LHCN-M2 (cell line): ENCODE measurements around the gene DLL3. TPM values are rescaled to one million over a fixed set of nuclear protein-coding genes. Genes with fewer than 3 reads are reported as not detected.

Experiments
- DNase-seq: peaks from one replicate; pipeline ENCODE4 v3.0.0-alpha.2; 2012; ENCODE audit warnings: low read depth
- total RNA-seq: library from RNA; depleted of rRNA; stranded (reverse); fragments of >200 nt; gene quantifications from 2 replicates; pipeline ENCODE4 v1.2.3, GENCODE V29; 2014

DLL3 gene
- total RNA-seq, 1 experiment from 2014 or later: 2.6 TPM

DNA sequence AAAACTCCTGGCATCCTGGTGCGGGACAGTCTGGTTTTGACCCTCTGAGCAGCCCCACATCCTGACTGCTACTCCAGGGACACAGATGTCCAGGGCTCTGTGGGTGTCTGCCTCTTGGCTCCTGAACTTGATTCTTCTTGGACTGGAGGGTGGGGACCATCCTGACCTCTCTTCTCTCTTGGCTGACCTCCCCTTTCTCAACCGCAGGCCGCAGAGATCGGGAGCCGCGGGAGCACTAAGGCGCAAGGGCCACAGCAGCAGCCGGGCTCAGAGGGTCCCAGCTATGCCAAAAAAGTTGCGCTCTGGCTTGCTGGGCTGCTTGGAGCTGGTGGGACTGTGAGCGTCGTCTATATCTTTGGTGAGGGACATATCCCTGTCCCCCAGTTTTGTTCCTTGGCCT lies 17.1 kb upstream of the DLL3 start:
- DNase-seq: no peak

DNA sequence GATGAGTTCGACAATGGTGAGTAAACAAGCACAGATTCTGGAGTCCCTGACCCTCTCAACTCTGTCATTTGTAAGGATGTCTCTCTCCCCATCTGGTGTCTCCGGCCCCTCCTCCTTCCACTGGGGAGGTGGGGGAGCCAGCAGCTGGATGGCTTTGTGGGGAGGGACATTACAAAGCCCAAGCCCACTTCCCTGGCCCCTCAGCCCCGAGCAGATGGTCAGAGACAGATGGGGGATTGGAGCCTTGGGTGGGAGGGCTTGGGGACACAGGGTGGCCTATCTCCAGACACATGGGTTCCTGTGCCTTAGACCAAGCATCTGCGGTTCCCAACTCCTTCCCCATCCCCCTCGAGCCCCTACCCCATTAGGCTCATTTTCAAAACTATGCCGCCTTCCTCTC lies 15.6 kb upstream of the DLL3 start:
- no peak for DNase-seq

DNA sequence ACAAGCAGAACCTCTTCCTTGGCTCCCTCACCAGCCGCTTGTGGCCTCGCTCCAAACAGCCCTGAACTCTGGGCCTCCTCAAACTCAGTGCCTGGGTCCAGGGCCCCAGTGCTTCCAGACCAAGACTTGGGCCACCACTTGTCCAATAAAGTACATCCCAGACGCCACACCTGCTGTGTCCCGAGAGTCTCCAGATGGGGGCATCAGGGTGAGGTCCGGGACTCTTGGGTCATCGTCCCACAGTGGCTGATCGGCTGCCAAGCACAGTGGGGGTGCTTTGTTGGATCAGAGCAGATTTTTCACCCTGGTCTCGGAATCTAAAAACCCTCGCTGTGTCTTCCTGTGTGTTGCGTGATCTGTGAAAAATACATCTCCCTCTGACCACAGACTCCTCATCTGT lies 9.0 kb upstream of the DLL3 start:
- no peak for DNase-seq

DNA sequence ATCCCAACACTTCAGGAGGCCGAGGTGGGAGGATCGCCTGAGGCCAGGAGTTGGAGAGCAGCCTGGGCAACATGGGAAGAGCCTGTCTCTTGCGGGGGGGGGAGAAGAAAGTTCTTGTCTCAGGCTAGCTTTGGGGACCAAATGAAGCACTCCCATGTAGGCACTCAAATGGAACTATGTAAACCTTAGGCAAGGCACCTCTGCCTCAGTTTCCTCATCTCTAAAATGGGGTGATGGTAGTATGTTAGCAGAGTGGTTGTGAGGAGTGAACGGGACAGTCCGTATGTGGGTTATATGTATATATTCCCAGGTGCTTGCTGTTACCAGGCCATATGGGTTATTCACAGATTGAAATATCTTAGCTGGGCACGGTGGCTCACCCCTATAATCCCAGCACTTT lies 6.5 kb upstream of the DLL3 start:
- DNase-seq: no peak

DNA sequence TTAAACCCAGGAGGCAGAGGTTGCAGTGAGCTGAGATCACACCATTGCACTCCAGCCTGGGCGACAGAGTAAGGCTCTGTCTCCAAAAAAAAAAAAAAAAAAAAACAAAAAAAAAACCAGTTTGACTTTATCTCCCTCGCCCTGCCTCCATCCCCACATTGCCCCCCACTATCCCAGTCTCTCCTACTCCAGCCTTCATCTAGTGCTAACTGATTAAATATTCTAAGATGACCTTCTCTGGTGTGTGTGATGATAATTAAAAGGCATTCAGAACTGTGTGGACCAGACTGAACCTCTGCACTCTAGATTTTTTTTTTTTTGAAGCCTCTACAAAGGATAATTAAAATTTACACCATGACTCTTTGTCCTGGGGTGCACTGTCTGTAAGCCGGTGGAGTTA lies 6.0 kb upstream of the DLL3 start:
- no peak for DNase-seq

DNA sequence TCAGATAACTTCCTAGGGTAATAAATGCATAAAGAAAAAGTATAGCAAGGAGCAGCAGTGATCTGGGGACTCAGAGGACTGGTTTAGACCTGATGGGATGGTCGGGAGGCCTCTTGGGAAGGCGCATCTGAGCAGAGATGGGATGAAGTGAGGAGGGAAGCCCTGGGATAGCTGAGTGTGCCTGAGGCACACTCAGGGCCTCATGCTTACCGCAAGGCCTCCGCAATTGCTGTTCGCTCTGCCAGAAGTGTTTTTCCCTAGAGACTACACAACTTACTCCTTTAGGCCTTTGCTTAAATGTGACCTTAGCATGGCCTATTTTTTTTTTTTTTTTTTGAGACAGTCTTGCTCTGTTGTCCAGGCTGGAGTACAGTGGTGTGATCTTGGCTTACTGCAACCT lies 4.1 kb upstream of the DLL3 start:
- no peak for DNase-seq

DNA sequence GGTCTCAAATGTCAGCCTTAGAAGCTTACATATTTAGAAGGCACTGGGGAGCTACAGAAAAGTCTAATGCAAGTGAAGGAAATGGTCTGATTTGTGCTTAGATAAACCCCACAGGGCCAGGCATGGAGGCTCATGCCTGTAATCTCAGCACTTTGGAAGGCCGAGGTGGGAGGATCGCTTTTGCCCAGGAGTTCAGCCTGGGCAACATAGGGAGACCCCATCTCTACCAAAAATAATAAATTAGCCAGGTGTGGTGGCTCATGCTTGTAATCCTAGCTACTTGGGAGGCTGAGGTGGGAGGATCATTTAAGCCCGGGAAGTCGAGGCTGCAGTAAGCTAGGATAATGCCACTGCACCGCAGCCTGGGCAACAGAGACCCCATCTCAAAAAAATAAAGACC lies 2.7 kb upstream of the DLL3 start:
- DNase-seq: no peak

DNA sequence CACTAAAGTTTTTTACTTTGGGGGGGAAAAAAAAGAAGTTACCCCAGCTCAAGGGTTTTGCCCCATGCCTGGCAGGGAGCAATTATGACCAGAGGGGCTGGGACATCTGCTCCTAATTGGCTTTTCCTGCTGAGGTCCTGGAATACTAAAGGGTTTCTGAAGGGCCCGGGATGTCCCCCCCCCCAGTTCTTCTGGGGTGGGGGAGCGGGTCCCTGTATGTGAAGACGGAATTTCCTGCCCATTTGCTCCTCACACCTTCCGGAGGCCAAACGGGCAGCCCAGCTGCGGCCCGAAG lies 1.1 kb upstream of the DLL3 start:
- DNase-seq: no peak

DNA sequence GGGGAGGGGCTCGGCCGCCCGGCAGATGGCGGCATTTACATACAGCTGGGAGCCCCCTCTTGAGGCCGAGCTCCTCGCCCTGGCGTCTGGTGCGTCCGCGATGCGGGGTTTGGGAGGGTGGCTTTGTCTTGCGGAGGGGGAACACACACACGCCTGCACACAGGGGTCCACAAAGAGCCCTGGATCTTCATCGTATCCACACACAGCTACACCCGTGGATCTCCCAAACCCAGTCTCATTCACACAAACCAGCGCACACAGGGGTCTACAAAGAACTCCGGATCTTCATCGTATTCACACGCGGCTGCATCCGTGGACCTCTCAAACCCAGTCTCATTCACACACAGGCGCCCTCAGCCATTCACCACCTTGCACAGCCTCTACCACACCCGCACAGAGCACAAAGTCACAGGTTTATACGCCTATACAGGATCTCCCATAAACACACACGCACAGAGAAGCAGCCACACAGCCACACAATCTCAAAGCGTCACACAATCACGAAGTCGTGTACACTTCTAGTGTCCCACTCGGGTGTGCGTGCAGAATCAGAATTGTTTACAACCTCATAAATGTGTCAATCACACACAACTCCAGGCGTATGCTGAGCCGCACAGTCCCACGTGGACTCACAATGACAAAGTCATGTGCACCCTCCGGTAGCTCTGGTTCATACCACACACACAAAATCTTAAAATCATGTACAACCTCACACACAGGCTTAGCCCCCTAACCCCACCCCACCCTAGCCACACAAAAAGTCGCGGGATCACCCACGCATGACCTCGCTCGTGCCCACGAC lies 550 bp upstream of the DLL3 start:
- peak; percentile 18 for DNase-seq

DNA sequence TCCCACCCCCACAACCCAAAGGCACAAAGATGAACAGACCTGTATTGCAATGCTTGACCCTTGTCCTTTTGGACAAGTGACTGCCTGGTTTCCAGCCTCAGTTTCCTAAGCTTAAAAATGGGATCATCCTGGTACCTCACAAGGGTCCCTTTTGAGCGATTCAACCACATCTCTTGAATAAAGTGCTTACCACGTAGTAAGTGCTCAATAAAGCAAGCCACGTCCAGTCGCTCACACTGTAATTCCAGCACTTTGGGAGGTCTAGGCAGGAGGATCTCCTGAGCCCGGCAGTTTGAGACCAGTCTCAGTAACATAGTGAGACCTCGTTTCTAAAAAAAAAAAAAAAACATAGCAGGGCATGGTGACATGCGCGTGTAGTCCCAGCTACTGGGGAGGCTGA lies 1.2 kb downstream of the DLL3 start:
- DNase-seq: no peak

DNA sequence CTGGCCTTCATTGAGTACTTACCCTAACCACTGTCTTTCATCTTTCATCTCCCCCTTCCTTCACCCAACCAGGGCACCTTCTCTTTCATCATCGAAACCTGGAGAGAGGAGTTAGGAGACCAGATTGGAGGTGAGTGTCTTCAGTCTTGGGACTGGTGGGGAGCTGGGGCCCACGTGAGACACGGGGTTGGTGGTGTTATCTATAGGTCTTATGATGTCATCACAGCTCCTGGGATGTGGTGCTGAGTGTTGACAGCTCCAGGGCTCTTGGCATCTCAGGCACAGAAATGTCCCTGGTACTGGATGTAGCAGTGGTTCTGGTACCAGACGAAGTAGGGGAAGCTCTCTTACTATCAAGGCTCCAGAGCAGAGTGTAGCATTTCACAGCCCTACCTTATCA lies 1.8 kb downstream of the DLL3 start:
- DNase-seq: no peak

DNA sequence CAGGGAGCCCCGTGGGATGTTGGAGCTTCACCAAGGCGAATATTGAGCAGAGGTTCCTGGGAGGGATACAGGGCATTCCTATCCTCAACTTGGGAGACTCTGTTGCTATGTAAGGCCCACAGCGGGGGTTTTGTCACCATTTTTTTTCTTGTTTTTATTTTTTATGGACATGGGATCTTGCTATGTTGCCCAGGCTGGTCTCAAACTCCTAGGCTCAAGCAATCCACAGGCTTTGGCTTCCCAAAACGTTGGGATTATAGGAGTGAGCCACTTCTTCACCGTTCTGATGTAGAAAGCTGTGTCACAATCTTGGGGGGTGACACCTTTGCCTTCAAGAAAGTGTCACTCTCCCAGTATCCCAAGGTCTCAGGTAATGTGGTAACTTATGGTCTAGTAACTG lies 2.6 kb downstream of the DLL3 start:
- DNase-seq: no peak

DNA sequence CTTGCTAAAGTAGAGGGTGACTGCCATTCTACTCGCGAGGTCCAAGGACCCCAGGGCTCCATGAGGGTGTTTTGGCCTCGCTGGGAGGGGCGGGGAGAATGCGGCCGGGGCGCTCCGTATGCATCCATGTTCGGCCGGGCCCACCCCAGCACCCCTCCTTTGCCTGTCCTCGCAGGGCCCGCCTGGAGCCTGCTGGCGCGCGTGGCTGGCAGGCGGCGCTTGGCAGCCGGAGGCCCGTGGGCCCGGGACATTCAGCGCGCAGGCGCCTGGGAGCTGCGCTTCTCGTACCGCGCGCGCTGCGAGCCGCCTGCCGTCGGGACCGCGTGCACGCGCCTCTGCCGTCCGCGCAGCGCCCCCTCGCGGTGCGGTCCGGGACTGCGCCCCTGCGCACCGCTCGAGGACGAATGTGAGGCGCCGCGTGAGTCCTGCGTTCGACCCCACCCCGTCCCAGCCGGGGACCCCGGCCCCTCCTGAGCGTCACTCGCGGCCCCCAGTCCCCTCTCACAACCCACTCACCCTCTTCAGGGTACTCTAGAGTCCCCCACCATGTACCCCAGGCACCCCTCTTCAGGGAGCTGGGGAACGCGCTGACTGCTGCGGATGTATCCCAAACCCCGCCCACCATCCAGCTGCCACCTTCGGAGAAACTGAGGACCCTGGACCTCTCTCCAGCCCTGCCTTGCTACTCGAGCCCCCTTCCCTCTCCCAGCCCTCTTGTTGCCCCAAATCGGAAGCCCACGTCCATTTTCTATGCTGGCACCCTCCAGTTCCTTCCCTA lies 4.1 kb downstream of the DLL3 start:
- DNase-seq: peak; percentile 49

DNA sequence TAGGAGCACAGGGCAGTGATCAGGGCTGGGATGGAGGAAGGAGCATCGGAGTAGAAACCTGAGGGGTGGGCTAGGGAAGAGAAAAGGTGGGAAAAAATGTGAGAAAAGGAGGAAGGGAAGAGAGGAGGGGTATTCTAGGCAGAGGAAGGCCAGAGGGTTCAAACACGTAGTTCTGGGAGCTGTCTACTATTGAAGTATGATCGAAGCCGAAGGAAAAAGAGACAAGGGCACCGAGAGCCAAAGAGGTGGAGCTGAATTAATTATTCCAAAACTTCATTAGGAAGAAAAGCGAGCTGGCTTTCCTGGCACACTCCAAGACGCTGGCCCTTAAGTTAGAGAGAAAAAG lies 7.8 kb downstream of the DLL3 start:
- DNase-seq: no peak

DNA sequence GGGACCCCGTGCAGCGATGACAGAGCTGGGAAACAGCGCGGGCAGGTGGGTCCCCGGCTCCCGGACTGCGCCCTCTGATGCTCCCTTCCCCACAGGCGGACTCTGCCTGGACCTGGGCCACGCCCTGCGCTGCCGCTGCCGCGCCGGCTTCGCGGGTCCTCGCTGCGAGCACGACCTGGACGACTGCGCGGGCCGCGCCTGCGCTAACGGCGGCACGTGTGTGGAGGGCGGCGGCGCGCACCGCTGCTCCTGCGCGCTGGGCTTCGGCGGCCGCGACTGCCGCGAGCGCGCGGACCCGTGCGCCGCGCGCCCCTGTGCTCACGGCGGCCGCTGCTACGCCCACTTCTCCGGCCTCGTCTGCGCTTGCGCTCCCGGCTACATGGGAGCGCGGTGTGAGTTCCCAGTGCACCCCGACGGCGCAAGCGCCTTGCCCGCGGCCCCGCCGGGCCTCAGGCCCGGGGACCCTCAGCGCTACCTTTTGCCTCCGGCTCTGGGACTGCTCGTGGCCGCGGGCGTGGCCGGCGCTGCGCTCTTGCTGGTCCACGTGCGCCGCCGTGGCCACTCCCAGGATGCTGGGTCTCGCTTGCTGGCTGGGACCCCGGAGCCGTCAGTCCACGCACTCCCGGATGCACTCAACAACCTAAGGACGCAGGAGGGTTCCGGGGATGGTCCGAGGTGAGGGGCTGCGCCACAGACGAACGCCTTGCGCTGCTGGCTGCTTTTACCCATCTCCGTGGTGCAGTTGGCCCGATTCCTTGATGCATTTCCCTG lies 8.4 kb downstream of the DLL3 start:
- DNase-seq: peak; percentile 55

DNA sequence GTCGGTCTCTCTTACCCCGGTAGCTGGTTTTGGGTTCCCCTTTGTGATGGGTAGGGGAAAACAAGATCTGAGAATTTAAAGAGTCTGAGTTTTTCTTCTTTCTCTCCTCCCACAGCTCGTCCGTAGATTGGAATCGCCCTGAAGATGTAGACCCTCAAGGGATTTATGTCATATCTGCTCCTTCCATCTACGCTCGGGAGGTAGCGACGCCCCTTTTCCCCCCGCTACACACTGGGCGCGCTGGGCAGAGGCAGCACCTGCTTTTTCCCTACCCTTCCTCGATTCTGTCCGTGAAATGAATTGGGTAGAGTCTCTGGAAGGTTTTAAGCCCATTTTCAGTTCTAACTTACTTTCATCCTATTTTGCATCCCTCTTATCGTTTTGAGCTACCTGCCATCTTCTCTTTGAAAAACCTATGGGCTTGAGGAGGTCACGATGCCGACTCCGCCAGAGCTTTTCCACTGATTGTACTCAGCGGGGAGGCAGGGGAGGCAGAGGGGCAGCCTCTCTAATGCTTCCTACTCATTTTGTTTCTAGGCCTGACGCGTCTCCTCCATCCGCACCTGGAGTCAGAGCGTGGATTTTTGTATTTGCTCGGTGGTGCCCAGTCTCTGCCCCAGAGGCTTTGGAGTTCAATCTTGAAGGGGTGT lies 9.1 kb downstream of the DLL3 start:
- DNase-seq: no peak

DNA sequence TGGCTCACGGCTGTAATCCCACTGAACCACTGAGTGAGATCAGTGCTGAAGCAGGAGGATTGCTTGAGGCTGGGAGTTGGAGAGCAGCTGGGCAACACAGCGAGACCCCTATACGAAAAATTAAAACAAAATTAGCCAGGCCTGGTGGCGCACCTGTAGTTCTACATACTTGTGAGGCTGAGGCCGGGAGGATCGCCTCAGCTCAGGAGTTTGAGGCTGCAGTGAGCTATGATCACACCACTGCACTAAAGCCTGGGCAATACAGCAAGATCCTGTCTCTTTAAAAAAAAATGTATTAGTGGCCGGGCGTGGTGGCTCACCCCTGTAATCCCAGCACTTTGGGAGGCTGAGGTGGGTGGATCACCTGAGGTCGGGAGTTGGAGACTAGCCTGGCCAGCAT lies 9.9 kb downstream of the DLL3 start:
- no peak for DNase-seq

DNA sequence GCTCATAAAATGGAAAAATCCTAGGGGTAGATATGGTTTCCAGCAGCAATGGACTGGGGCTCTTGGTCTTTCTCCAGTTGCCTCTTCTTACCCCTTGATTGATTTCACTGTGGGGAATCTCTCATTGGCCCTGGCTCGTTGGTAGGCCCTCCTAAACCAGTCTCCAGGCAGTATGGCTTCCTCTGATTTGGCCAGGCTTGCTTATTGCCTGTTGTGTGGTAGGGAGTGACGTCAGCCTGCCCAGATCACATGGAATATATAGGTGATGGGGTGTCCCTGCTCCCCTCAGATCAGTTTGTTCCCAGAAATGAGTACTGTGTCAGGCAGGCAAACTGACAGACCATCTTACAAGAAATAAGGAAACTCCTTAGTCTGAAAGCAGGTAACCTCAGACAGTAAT lies 10.5 kb downstream of the DLL3 start:
- no peak for DNase-seq

DNA sequence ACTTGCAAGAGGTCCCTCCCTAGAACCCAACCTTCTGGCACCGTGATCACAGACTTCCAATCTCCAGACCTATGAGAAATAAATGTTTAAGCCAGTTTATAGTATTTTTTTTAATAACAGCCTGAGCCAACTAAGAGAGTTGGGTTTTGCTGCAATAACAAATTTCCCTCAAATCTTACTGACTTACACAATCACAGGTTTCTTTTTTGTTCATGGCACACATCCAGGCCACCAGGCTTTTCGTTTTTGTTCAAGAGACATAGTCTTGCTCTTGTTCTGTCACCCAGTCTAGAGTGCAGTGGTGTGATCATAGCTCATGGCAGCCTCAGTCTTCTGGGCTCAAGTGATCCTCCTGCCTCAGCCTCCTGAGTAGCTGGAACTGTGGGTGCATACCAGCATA lies 14.2 kb downstream of the DLL3 start:
- DNase-seq: no peak

DNA sequence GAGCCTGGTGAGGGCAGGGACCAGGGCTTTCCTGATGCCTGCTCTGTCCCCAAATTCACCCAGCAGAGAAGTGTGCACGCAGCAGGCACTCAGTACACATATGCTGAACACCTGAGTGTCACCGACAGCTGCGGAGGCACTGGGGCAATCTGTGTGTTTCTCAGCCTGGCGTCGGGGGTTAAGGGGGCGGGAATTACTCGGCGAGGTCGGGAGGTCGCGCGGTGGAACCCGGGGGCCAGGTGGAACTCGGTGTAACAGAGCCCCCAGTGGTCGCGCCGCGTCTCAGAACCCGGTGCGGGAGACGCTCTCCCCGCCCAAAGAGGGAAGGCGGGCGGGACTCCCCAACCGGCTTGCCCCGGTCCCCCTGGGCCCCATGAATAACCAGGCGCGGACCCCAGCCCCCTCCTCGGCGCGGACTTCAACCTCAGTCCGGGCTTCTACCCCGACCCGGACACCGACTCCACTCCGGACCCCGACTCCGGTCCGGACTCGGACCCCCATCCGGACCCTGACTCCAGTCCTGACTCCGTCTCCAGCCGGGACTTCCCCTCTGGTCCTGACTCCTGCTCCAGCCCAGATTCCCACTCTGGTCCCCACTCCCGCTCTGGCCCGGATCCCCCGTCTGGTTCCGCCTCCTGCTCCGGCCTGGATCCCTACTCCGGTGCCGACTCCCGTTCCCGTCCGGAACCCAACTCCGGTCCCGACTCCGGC lies 16.2 kb downstream of the DLL3 start, which contains the start of gene SELENOV:
SELENOV (plus strand) TSS at position 300 of the 711 bp plus-strand sequence; CDS start at position 374, 74 bp downstream.
- DNase-seq: no peak

DNA sequence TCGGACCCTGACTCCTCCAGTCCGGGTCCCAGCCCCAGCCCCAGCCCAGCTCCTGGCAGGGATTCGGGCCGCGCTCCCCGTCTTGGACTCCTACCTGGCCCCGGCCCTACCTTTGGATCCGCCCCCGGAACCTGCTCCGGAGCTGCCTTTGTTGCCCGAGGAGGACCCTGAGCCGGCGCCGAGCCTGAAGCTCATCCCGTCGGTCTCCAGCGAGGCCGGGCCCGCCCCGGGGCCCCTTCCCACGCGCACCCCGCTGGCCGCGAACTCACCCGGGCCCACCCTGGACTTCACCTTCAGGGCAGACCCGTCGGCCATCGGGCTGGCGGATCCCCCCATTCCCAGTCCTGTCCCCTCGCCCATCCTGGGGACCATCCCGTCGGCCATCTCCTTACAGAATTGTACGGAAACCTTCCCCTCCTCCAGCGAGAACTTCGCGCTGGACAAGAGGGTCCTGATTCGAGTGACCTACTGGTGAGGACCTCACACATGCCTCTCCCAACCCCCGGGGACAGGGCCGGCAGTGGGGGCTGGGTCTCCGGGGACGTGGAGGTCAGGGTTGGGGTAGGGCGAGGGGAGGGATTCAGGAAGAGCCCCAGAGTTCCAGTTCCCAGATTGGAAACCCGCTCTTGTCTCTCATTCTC lies 16.9 kb downstream of the DLL3 start:
- DNase-seq: no peak
